Keratinocyte (primary cell): Measurements from ENCODE around the gene VPS41.

Source experiments
- EZH2 ChIP-seq: IDR thresholded peaks from one replicate; pipeline ENCODE4 v1.6.1; 2012; ENCODE audit warnings: inconsistent platforms, mild to moderate bottlenecking, low read length, moderate library complexity
- TF ChIP-seq, protein P1 (sequence below), 3 experiments: IDR thresholded peaks in 1 of 3; conservative IDR thresholded peaks in 1 of 3; optimal IDR thresholded peaks in 1 of 3; 2 replicates in 2 of 3; 3 replicates in 1 of 3; pipeline versions ENCODE3 to v1.5.1; 2011; ENCODE audit warnings: low read length in 3 of 3, mild to moderate bottlenecking in 3 of 3, moderate library complexity in 2 of 3, control low read depth in 1 of 3, inconsistent platforms in 1 of 3; ENCODE audit not compliant: insufficient read depth in 2 of 3; ENCODE audit errors: extremely low read depth in 1 of 3

DNA sequence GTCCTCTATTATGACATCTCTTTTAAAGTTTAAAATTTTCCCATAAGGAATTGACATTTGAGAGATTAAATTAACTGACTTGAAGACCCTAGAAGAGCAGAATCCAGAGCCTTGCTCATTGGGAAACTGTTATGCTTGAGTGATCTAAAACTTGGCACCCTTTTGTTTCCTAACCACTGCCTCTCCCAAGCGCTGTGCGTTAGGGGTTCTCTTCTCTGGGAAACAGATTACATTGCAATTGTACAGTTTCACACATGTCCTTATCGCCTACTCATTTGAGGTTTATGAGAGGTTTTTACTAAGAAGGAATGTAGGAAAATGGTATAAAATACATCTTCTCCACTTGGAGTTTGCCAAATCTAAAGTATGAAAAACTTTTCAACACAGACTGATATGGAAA, 151.1 kb downstream of the VPS41 start:
- TF ChIP-seq, protein P1, sequence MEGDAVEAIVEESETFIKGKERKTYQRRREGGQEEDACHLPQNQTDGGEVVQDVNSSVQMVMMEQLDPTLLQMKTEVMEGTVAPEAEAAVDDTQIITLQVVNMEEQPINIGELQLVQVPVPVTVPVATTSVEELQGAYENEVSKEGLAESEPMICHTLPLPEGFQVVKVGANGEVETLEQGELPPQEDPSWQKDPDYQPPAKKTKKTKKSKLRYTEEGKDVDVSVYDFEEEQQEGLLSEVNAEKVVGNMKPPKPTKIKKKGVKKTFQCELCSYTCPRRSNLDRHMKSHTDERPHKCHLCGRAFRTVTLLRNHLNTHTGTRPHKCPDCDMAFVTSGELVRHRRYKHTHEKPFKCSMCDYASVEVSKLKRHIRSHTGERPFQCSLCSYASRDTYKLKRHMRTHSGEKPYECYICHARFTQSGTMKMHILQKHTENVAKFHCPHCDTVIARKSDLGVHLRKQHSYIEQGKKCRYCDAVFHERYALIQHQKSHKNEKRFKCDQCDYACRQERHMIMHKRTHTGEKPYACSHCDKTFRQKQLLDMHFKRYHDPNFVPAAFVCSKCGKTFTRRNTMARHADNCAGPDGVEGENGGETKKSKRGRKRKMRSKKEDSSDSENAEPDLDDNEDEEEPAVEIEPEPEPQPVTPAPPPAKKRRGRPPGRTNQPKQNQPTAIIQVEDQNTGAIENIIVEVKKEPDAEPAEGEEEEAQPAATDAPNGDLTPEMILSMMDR (optimal IDR thresholded peaks at IDR 0.05 in 1 of 3, IDR thresholded peaks at IDR 0.05 in 1 of 3, conservative IDR thresholded peaks at IDR 0.05 in 1 of 3; ENCODE audit: extremely low read depth in 1 of 3, insufficient read depth in 2 of 3, low read length in 3 of 3) = no peak
- no peak for TF ChIP-seq EZH2
